ENCODE data around the gene NRXN2.

The NRXN2 gene

DNA sequence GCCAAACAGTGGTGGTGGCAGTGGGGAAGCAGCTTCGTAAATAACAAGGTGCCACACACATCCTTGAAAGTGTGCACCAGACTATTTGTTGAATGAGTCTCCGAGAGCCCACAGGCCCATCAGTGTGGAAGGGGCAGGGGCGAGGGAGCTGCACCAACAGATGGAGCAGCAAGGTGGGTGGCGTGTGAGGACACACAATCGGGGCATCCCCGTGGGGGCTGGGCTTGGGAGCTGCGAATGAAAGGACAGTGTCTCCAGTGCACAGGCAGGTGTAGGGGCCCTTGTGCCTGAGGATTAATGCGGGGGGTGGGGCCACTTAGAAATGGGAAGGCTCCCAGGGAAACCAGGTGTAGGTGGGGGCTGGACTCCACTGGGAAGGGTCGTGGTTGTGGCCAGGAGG lies 2.8 kb downstream of the NRXN2 start:
- TF ChIP-seq, protein P1, sequence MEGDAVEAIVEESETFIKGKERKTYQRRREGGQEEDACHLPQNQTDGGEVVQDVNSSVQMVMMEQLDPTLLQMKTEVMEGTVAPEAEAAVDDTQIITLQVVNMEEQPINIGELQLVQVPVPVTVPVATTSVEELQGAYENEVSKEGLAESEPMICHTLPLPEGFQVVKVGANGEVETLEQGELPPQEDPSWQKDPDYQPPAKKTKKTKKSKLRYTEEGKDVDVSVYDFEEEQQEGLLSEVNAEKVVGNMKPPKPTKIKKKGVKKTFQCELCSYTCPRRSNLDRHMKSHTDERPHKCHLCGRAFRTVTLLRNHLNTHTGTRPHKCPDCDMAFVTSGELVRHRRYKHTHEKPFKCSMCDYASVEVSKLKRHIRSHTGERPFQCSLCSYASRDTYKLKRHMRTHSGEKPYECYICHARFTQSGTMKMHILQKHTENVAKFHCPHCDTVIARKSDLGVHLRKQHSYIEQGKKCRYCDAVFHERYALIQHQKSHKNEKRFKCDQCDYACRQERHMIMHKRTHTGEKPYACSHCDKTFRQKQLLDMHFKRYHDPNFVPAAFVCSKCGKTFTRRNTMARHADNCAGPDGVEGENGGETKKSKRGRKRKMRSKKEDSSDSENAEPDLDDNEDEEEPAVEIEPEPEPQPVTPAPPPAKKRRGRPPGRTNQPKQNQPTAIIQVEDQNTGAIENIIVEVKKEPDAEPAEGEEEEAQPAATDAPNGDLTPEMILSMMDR (IDR thresholded peaks at IDR 0.05), result no peak

DNA sequence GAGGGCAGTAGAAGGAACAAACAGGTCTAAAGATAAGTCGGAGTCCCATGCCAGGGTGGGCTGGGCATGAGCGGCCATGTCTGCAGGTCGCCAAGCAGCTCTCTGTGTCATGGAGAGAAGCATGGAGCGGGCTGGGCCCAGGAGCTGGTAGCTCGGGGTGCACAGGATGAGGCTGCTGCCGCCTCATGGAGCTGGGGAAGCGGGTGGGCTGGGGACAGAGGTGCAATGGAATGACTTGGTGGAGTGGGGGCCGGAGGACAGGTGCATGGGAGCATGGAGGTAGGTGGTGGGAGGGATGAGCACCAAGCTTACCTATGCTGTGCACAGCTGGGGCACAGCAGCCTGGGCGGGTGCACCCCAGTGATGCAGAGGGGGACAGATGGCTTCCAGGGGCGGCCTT lies 3.6 kb downstream of the NRXN2 start:
- TF ChIP-seq, protein P1 (IDR thresholded peaks at IDR 0.05), result no peak

DNA sequence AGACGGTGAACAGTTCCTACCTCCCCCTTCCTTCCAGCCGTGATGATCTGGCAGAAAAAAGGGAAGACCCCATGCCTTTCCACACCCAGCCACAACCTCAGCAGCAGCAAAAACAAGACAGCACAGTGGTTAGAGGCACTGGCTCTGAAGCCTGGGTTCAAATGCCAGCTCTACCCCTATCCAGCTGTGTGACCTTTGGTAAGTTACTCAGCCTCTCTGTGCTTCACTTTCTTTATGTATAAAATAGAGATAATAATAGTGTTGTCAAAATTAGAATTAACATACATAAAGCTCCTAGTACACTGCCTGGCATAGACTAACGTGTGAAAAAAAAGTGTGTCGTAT lies 4.2 kb downstream of the NRXN2 start:
- TF ChIP-seq, protein P1 (IDR thresholded peaks at IDR 0.05), result no peak

DNA sequence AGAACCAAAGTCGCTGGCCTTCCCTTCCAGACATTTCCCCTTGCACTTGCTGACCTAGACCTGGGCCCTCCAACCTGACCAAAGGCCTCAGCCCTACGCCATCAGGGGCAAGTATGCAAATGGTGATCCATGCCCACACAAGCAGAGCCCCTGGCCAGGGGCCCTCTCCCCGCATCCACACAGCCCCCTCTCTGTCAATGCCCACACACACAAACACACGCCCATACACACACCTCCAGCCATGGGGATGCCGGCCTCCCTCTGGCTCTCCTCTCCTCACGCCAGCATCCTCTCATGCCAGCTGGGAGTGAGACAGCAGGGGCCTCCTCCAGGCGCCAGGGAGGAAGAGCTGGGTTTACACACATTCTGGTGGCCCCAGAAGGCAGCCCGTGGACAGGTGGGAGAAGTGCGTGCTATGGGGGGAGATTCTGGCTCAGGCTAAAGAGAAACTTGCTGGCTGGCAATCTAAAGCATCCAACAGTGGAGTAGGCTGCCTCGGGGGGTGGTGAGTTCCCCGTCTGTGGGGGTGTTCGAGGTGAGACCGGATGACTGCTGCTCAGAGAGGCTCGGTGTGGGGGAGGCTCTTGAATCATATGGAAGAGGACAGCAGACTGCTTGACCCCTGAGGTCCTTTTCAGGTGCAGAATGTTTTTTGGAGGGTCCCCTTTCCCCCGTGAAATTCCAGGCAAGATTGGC lies 4.8 kb downstream of the NRXN2 start:
- TF ChIP-seq, protein P1 (IDR thresholded peaks at IDR 0.05), result no peak

DNA sequence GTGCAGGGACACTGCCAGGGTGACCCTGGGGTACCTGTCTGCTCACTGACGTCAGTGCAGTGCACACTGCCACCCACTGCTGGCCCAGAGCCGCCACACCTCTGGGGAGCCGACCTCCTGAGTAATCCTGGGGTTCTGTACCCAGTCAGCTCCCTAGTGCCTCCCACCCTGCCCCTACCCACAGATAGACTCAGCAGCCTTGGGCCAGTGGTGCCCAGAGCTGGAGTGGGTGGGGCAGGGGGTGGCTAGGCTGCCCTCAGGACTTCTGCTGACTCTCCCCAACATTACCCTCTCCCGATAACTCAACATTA lies 5.8 kb downstream of the NRXN2 start:
- TF ChIP-seq, protein P1 (IDR thresholded peaks at IDR 0.05), result no peak

DNA sequence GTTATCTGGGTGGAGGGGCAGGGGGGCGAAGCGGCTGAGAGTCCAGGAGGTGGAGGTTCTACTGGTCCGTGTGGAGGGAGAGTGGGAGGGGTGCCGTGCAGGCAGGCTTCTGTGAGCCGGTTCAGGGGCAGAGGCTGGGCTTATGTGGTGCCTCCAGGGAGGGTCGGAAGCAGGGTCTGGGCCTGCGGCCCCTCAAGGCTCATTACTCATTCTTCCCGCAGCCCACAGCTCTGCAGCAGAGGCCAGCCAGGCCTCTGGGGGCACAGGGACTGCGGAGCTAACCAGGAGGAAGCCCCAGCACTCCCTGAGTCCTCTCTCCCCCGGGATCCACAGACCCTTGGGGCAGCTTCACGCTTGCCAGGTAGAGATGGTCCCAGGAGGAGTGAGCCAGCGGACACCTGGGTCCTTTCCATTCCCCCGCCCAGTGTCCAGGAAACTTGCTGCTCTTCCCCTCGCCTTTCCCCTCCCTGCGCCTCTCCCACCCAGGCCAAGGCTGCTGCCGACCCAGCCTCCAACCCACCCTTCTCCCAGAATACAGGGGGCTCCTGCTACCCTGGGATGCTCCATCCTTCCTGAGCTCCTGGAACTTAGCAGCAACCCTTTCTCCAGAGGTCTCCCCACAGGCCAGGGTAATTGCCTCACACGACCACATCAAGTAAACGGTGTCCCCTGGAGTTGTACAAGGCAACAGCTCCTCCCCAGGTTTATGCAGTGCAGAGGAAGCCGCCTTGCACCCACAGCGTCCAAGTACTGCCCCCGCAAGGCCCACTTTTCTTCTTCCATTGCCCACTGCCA lies 6.3 kb downstream of the NRXN2 start:
- TF ChIP-seq, protein P1 (IDR thresholded peaks at IDR 0.05), result no peak

DNA sequence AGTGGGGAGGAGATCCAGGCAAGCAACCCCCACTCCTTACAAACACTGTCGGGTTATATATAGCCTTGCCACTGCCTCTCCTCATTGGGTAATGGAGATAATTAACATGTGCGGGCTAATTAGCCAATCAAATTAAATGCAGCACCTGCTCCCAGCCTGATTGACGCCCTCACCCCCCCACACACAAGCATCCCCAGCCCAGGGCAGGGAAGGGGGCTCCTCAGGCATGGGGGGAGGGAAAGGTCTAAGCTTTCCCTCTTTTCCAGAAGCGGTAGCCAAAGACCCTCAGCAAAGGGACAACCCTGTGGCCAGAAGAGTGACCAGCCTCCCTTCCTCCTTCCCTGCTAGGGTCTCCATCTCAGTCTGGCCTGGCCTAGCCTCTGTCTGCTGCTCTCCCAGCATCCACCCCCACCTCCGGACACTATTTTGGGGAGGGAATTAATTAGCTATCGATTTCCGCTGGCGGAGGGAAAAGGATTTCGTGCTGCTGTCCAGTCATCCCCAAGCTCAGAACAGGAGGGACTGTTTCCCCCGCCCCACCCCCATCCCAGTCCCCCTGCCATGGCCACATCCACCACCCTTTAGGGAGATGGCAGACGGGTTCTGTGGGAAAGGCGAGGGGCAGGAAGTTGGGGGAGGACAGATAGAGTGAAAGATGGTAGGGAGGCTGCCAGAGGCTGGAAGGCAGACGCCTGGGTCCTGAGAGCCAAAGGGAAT lies 7.1 kb downstream of the NRXN2 start:
- TF ChIP-seq, protein P1 (IDR thresholded peaks at IDR 0.05), result no peak
